Left lung (tissue), 10 donors: ENCODE measurements around the gene C16orf82. TPM values are rescaled to one million over a fixed set of nuclear protein-coding genes. Genes with fewer than 3 reads are reported as not detected.

Experiments used
- ATAC-seq: fragments of 200-7000 bp; cut with Tn5 transposase; one replicate; pipeline ENCODE4 v1.9.1; 2020; ENCODE audit warnings: moderate library complexity
- DNase-seq, 4 donors: peaks; one replicate each; pipeline ENCODE4 v3.0.0-alpha.2; 2013 to 2020
- H3K27ac ChIP-seq, 2 donors: fragments of 200-600 bp; sonication (generic) in 1 of 2; one replicate each; pipeline versions ENCODE4 v1.5.0 to v1.8.0; 2020 to 2021
- H3K27me3 ChIP-seq, 2 donors: fragments of 200-600 bp; sonication (generic) in 1 of 2; one replicate each; pipeline versions ENCODE4 v1.5.0 to v1.8.0; 2020 to 2021
- H3K36me3 ChIP-seq, 2 donors: fragments of 200-600 bp; sonication (generic) in 1 of 2; one replicate each; pipeline versions ENCODE4 v1.5.0 to v1.8.0; 2020 to 2021
- H3K4me1 ChIP-seq, 2 donors: fragments of 200-600 bp; one replicate each; pipeline ENCODE4 v1.8.0; 2021
- H3K4me3 ChIP-seq, 2 donors: fragments of 200-600 bp; sonication (generic) in 1 of 2; one replicate each; pipeline versions ENCODE4 v1.5.0 to v1.8.0; 2020 to 2021; ENCODE audit warnings: mild to moderate bottlenecking in 1 of 2
- H3K9me3 ChIP-seq, 2 donors: fragments of 200-600 bp; sonication (generic) in 1 of 2; one replicate each; pipeline versions ENCODE4 v1.5.0 to v1.8.0; 2020 to 2021
- CTCF ChIP-seq, 2 donors: fragments of 200-600 bp; sonication (generic) in 1 of 2; IDR thresholded peaks; one replicate each; pipeline versions ENCODE4 v1.5.0 to v1.8.0; 2021; ENCODE audit warnings: antibody characterized with exemption in 2 of 2
- intact Hi-C, 2 donors: fragments of 100-400 bp; cut with DNase I; formaldehyde crosslinking; loops; one replicate each; pipeline versions ENCODE4 v1.11.2 to v1.14.2; 2022
- polyA plus RNA-seq, 6 donors: library from polyadenylated mRNA; unstranded; fragments of 120-200 nt; gene quantifications; one replicate each; pipeline ENCODE4 v1.2.1, GENCODE V29; 2013; ENCODE audit not compliant: insufficient read length in 6 of 6
- total RNA-seq, 2 donors: library from RNA; stranded (reverse); fragmentation: NEBNext Ultra II Directional; extraction: Animal tissue kit (Norgen Biotek cat#: 25700); gene quantifications; one replicate each; pipeline ENCODE4 v1.2.1, GENCODE V29; 2021
- donor health status: DM: no; HTN: yes; CAD: no.
- donor health status: DM: no; HTN: no; CAD: no.

Gene C16orf82
- total and polyA plus RNA-seq, 8 donors: not detected

DNA sequence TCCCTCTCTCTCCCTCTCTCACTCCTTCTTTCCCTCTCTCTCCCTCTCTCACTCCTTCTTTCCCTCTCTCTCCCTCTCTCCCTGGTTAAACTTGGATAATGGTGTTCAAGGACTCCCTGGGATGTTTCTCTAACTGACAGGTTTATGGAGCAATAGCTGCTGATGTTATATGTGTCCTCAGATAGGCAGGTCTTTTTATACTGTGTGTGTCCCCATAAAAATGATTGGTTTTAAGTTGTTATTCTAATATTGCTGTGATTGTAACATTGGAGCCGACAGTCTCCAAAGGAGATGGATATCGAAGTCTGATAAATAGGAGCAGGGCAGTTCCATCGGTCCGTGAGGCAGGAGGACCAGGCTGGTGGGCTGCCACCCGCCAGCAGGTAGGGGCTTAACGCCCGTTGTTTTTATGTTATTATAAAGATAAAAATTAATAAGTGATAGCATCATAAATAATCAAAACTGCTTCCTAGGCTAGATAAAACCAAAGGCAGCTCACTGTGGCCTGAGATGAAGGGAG lies 38.1 kb upstream of the C16orf82 start:
- Histone ChIP-seq H3K36me3 (no peaks in the 10 kb centered on the region), H3K4me3 (no peak overlapping the region), H3K27me3 (no peaks in the 10 kb centered on the region), H3K9me3 (no peaks in the 10 kb centered on the region), H3K4me1 (no peaks in the 10 kb centered on the region), H3K27ac (no peak overlapping the region)
- ATAC-seq (no peak), DNase-seq (no peak)
- no peak for TF ChIP-seq CTCF (IDR thresholded peaks at IDR 0.05)
- intact Hi-C loops: no loop called here

DNA sequence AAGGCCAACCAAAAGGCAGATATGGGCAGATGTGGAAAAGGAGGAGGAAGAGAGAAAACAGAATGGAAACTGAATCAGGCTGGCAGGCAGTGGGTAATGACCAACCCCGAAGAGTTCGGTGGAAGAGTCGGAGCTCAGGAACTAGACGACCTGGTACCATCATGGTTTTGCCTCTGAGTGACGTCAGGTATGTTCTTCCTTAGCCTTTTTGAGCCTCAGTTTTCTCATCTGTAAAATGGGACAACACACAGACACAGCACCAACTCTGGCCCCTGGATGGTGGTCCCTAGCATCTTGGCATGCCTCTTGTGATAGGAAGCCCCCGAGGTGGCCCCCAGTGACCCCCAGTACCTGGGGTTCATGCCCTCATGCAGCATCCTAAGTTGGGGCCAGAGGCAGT lies 37.2 kb upstream of the C16orf82 start:
- Histone ChIP-seq H3K4me1 (no peaks in the 10 kb centered on the region), H3K4me3 (no peak overlapping the region), H3K27ac (no peak overlapping the region), H3K27me3 (no peaks in the 10 kb centered on the region), H3K36me3 (no peaks in the 10 kb centered on the region), H3K9me3 (no peaks in the 10 kb centered on the region)
- TF ChIP-seq CTCF (IDR thresholded peaks at IDR 0.05): no peak
- intact Hi-C loops: no loop called here
- DNase-seq: no peak
- no peak for ATAC-seq

- Histone ChIP-seq H3K9me3 (no peaks in the 10 kb centered on the region), H3K36me3 (no peaks in the 10 kb centered on the region), H3K4me3 (no peak overlapping the region), H3K27me3 (no peaks in the 10 kb centered on the region), H3K4me1 (no peaks in the 10 kb centered on the region), H3K27ac (no peak overlapping the region)
- ATAC-seq (no peak), DNase-seq (no peak)
- intact Hi-C loops: no loop called here
- no peak for TF ChIP-seq CTCF (IDR thresholded peaks at IDR 0.05)
These were observed 33.3 kb upstream of the C16orf82 start for GRCh38 chr16:27033281-27033979.

DNA sequence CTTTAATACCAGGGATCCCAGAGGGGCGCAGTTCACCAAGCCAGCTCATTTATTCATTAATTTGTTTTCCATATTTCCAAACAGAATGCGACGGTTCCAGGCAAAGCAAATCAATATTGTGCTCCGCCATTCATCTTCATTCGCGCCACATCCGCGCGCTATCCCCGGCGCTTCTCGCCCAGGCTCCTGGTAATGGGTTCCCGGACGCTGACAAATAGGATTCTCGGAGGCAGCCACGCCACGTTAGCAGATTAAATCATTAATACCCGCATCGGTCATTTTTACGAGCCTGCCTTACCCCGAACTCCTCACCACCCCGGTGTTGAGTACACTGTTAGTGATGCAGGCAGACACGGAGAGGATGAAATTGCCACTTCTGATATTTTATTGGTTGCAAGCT lies 26.0 kb upstream of the C16orf82 start:
- intact Hi-C loops: no loop called here
- no peak for TF ChIP-seq CTCF (IDR thresholded peaks at IDR 0.05)
- ATAC-seq (no peak), DNase-seq (no peak)
- no peaks in the 10 kb centered on the region for H3K27me3 ChIP-seq
- no peaks in the 10 kb centered on the region for H3K4me1 ChIP-seq
- H3K36me3 ChIP-seq: no peaks in the 10 kb centered on the region
- no peak overlapping the region for H3K4me3 ChIP-seq
- peaks cover 0 to 4% of the 10 kb centered on the region in 2 donors for H3K9me3 ChIP-seq
- no peak overlapping the region for H3K27ac ChIP-seq

DNA sequence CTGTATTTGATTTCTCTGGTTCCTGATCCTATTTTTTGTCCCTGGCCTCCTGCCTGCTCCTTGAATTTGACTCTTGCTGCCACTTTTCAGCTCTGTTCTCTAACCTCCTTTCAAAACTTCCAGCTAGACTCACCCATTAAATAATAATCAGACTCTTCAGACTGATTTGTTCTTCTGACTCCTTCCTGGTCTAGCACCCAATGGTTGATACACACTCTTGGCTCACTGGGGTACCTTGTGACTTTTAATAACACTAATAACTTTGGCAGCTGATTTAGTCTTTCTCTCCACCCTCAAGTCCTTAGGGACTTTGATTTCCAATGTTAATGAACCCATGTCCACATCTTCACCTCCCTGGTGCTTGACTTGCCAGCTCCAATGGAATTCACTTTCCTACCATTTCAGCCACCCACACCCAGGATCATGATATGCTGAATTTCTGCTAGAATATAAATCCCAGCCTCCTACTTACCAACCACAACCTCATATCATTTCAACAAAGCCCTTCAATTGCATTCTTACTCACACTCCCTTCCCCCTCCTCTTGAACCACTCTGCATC lies 19.7 kb upstream of the C16orf82 start:
- H3K36me3 ChIP-seq: no peaks in the 10 kb centered on the region
- DNase-seq (no peak), ATAC-seq (no peak)
- intact Hi-C loops: no loop called here
- H3K4me1 ChIP-seq: no peaks in the 10 kb centered on the region
- H3K9me3 ChIP-seq: peaks cover 0 to 4% of the 10 kb centered on the region in 2 donors
- H3K4me3 ChIP-seq: no peak overlapping the region
- H3K27me3 ChIP-seq: no peaks in the 10 kb centered on the region
- H3K27ac ChIP-seq: no peak overlapping the region
- TF ChIP-seq CTCF (IDR thresholded peaks at IDR 0.05): no peak
